ENCODE results near the gene METAP1D.
A peak's percentile ranks its signal among the peaks of the same experiment; 100 is the strongest.
"Not testable (repeated sequence)": the region's sequence is repeated elsewhere in the genome, so short reads cannot be mapped to it uniquely, and the experiment has no call there.

METAP1D gene

GRCh38 chr2:172046080-172046678 is 46.4 kb downstream of the METAP1D start:
- no peak for DNase-seq (ENCODE audit: low read depth)

GRCh38 chr2:172046866-172047565 is 47.3 kb downstream of the METAP1D start:
- DNase-seq (ENCODE audit: low read depth) = no peak
- no peak overlapping the region for H3K4me3 ChIP-seq (ENCODE audit: low read depth, low read length)

More at GRCh38 chr2:172046080-172046678, 46.4 kb downstream of the METAP1D start:
- no peak overlapping the region for H3K4me3 ChIP-seq (ENCODE audit: low read depth, low read length)

DNA sequence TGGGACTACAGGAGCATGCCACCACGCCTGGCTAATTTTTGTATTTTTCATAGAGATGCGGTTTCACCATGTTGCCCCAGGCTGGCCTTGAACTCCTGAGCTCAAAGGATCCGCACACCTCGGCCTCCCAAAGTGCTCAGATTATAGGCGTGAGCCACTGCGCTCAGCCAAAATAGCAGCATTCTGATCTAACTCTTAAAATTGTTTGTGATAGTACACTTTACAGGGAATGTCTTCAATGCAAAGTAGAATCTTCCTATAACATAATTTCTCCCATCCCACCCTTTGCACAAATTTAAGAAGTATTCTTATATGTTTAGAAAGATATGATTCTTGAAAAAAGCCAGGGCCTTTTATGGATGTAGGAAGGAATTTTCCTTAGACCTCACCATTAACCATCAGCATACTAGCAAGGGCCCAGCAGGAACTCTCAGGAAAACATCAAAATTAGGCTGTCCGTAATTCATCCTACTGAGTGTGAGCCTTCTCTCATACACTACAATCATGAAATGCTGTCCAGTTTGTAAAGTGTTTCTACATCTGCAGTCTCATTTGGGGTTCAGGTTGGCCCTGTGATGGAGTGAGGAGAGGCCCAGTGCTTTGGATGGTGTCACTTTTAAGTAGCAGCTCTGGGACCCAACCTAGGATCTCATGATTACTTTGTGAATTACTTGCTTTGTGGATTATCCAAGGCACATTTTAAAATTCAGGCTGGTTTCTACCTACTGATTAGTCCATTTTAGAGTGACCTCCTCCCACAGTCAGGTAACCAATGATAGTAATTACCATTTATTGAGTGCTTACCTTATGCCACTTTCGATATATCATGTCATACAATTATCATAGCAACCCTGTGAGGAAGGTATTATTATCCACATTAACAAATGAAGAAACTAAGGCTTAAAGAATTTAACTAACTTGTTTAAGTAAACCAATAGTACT is 48.1 kb downstream of the METAP1D start:
- no peak overlapping the region for H3K4me3 ChIP-seq (ENCODE audit: low read depth, low read length)
- no peak for DNase-seq (ENCODE audit: low read depth)

- DNase-seq (ENCODE audit: low read depth) = no peak
- H3K4me3 ChIP-seq (ENCODE audit: low read depth, low read length) = no peak overlapping the region
These were observed 49.1 kb downstream of the METAP1D start for GRCh38 chr2:172048508-172049503.

DNA sequence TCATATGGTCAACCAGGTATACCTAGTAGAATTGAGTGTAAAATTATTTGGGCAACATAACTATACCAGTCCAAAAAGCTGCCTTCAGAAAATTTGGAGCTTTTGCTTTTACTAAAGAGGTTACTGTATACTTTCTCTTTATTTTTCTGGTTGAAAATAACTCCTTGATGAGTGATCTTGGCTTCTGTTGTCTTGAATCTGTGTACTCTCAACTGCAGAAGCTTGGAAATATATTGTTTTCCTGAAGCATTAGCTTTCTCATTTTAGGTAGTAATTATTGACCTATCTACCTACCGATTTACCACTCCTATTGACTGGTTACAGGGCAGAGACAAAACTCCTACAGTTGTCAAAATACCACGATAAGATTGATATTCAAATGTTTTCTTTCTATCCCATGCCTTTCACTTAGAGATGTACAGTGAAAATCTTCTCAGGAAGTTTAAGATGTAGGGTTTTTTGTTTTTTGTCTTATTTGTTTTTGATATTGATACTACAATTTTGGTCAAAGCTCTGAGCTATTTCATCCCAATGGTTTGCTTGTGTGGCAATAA is 49.9 kb downstream of the METAP1D start:
- H3K4me3 ChIP-seq (ENCODE audit: low read depth, low read length) = no peak overlapping the region
- no peak for DNase-seq (ENCODE audit: low read depth)

DNA sequence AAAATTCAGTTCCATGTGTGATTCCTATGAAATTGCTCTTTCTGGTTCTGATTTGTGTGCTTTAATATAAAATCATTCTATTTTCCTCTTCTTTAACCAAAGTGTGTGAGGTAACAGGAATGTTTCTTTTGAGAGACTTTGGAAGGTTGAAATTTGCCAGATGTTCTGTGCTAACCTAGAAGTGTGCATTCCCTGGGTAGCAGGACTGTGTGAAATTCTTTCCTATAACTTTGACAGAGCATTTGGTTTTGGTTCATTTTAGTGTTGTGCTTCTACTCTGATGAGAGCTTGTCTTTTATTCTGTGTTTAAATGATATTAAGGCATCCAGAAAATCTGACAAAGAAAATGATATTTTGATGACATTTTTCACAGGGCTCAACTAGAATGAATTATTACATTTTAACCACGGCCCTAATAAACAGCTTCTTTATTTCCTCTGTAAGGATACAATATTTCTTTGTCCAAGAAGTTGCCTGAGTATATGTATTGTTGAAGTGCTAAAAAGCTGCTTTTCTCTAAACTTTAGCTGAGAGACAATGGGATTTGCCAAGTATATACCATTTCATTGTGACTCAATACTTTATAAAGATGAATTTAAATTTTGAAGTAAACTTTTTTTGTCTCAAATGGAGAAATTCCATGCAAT is 50.8 kb downstream of the METAP1D start:
- no peak for DNase-seq (ENCODE audit: low read depth)
- H3K4me3 ChIP-seq (ENCODE audit: low read depth, low read length) = no peak overlapping the region

GRCh38 chr2:172052000-172052983 is 52.5 kb downstream of the METAP1D start:
- no peak overlapping the region for H3K4me3 ChIP-seq (ENCODE audit: low read depth, low read length)
- DNase-seq (ENCODE audit: low read depth) = peak; percentile 45

DNA sequence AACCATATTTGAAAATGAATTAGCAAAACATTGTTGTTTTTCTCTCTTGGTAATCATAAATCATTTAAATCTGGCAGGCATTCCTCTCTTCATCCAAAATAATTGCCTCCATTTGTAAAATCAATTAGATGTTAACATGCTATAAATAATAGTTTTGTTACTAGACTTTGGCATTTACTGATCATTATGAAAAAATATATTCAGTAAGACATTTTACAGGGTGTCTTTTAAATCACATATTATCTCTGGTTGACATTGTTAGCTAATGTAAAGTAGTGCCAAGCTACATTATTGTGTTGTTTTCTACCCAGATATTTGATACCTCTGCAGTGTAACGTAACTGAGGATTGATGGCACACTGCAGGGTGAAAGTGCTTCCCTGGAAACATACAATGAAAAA is 53.7 kb downstream of the METAP1D start:
- H3K4me3 ChIP-seq (ENCODE audit: low read depth, low read length) = no peak overlapping the region
- DNase-seq (ENCODE audit: low read depth) = no peak

GRCh38 chr2:172056293-172056692 is 56.5 kb downstream of the METAP1D start:
- no peak overlapping the region for H3K4me3 ChIP-seq (ENCODE audit: low read depth, low read length)
- DNase-seq (ENCODE audit: low read depth) = no peak

GRCh38 chr2:172058660-172059059 is 58.9 kb downstream of the METAP1D start:
- no peak for DNase-seq (ENCODE audit: low read depth)
- H3K4me3 ChIP-seq (ENCODE audit: low read depth, low read length) = no peak overlapping the region

DNA sequence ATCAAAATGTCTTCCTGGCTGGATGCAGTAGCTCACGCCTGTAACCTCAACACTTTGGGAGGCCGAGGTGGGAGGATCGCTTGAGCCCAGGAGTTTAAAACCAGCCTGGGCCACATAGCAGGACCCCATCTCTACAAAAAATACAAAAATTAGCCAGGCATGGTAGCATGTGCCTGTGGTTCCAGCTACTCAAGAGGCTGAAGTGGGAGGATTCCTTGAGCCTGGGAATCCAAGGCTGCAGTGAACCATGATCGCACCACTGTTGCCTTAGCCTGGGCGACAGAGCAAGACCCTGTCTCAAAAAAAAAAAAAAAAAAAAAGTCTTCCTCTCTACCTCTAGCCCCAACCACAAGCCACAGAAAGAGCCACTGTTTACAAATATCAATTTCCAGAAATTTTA is 60.4 kb downstream of the METAP1D start:
- DNase-seq (ENCODE audit: low read depth); H3K4me3 ChIP-seq (ENCODE audit: low read depth, low read length): not testable (repeated sequence)

- H3K4me3 ChIP-seq (ENCODE audit: low read depth, low read length) = no peak overlapping the region
- no peak for DNase-seq (ENCODE audit: low read depth)
These were observed 62.8 kb downstream of the METAP1D start for GRCh38 chr2:172062402-172063004.

DNA sequence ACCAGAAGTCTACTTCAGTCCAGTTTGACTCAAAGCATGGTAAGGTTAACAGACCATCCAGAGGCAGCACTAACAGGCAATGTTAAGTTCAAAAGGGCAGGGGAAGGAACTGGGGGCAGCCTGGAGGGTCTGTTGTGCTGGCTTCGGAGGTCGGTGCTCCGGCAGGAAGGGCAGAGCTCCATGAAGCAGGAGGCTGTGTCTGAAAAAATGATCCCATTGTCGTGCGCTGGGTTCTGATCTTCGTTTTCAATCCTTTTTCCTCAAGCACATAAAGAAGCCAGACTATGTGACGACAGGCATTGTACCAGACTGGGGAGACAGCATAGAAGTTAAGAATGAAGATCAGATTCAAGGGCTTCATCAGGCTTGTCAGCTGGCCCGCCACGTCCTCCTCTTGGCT is 63.7 kb downstream of the METAP1D start:
- no peak overlapping the region for H3K4me3 ChIP-seq (ENCODE audit: low read depth, low read length)
- no peak for DNase-seq (ENCODE audit: low read depth)

GRCh38 chr2:172065111-172065510 is 65.4 kb downstream of the METAP1D start:
- no peak overlapping the region for H3K4me3 ChIP-seq (ENCODE audit: low read depth, low read length)
- DNase-seq (ENCODE audit: low read depth) = no peak

DNA sequence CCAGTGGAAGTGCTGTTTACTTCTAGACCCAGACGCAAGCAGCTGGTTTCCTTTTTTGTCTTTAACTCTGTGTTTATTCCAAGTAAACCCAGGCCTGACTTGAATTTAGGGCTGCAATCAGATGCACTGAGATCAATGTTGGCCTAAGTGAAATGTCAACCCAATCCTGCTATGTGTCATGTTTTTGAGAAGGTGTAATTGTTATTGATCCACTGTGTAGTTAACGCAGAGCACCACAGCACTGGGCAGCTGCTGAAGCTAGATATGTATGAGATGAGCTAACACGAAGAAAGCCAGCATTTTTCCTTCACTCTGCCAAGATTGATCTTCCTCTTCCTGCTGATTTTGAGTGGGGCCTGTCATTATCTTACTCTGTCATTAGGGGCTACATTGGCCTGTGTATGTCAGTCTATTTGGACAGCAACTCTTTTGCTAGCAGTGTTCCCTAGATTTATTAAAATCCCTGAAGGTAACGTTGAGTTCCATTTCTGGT is 66.7 kb downstream of the METAP1D start:
- no peak for DNase-seq (ENCODE audit: low read depth)
- H3K4me3 ChIP-seq (ENCODE audit: low read depth, low read length) = no peak overlapping the region

- not testable (repeated sequence) for DNase-seq (ENCODE audit: low read depth)
These were observed 68.2 kb downstream of the METAP1D start for GRCh38 chr2:172067905-172068304.

DNA sequence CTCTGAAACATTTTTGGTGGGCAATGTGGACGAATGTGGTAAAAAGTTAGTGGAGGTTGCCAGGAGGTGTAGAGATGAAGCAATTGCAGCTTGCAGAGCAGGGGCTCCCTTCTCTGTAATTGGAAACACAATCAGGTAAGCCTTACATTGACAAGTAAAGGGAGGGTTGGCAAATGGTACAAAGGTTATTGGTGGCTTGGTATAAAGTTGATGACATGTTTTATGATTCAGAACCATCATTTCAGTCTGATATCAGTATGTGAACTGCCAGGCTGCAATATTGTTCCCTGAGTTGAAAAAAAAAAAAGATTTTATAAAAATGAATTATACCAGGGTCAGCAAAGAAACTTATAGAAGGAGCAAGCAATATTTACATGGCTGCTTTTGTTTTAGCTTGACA is 71.2 kb downstream of the METAP1D start:
- no peak for DNase-seq (ENCODE audit: low read depth)
- H3K4me3 ChIP-seq (ENCODE audit: low read depth, low read length) = no peak overlapping the region

More at GRCh38 chr2:172067905-172068304, 68.2 kb downstream of the METAP1D start:
- H3K4me3 ChIP-seq (ENCODE audit: low read depth, low read length) = not testable (repeated sequence)

Measured in skeletal muscle cell (primary cell).